WTC11 (cell line): ENCODE measurements around the gene PCSK2. TPM values are rescaled to one million over a fixed set of nuclear protein-coding genes. Genes with fewer than 3 reads are reported as not detected.
A peak's percentile ranks its signal among the peaks of the same experiment; 100 is the strongest.

Source experiments
- ATAC-seq: fragments of 200-7000 bp; cut with Tn5 transposase; 2 replicates; pipeline ENCODE4 v1.10.0; 2021; ENCODE audit warnings: mild to moderate bottlenecking, moderate library complexity
- CTCF ChIA-PET: fragments of 300-600 bp; sonication (Branson Sonifier 250); formaldehyde crosslinking; loops from one replicate; lab custom pipeline; 2021; ENCODE audit warnings: antibody characterized with exemption; lab: Charles Lee
- POLR2A ChIA-PET: fragments of 350-600 bp; sonication (Branson Sonifier 250); formaldehyde crosslinking; loops from one replicate; lab custom pipeline; 2021; ENCODE audit warnings: antibody characterized with exemption; lab: Charles Lee
- DNase-seq: peaks from one replicate; pipeline ENCODE4 v3.0.0; 2021; ENCODE audit warnings: low spot score
- H3K27ac Mint-ChIP-seq: 2 replicates; pipeline ENCODE4 v1.8.0; 2021; ENCODE audit warnings: mixed read lengths
- H3K27me3 Mint-ChIP-seq: 2 replicates; pipeline ENCODE4 v1.8.0; 2021; ENCODE audit warnings: low read depth, mild to moderate bottlenecking, moderate library complexity, mixed read lengths
- H3K36me3 Mint-ChIP-seq: 2 replicates; pipeline ENCODE4 v1.8.0; 2021; ENCODE audit warnings: mixed read lengths
- H3K4me1 Mint-ChIP-seq: 2 replicates; pipeline ENCODE4 v1.8.0; 2022; ENCODE audit warnings: mixed read lengths
- H3K4me3 Mint-ChIP-seq: 2 replicates; pipeline ENCODE4 v1.8.0; 2021; ENCODE audit warnings: mild to moderate bottlenecking, moderate library complexity, mixed read lengths
- H3K9me3 Mint-ChIP-seq: 2 replicates; pipeline ENCODE4 v1.8.0; 2021; ENCODE audit warnings: mixed read lengths
- FOXP1 ChIP-seq: sonication (generic); formaldehyde crosslinking; IDR thresholded peaks from 2 replicates; pipeline ENCODE4 v1.8.0; 2022; ENCODE audit warnings: missing genetic modification reagents, mild to moderate bottlenecking, moderate library complexity, borderline replicate concordance
- GRHL2 ChIP-seq: fragments of 250-450 bp; sonication (Bioruptor Pico); IDR thresholded peaks from 2 replicates; pipeline ENCODE4 v1.8.0; 2022; ENCODE audit warnings: mild to moderate bottlenecking, moderate library complexity; ENCODE audit not compliant: insufficient replicate concordance, severe bottlenecking
- JAZF1 ChIP-seq: fragments of 250-450 bp; sonication (Bioruptor Pico); IDR thresholded peaks from 2 replicates; pipeline ENCODE4 v1.9.0; 2021; ENCODE audit warnings: moderate library complexity, mild to moderate bottlenecking, inconsistent platforms
- KAT7 ChIP-seq: sonication (generic); formaldehyde crosslinking; IDR thresholded peaks from 2 replicates; pipeline ENCODE4 v1.8.1; 2023; ENCODE audit warnings: missing genetic modification reagents, mild to moderate bottlenecking, borderline replicate concordance
- RELA ChIP-seq: sonication (generic); formaldehyde crosslinking; IDR thresholded peaks from 2 replicates; pipeline ENCODE4 v1.8.1; 2022; ENCODE audit warnings: missing genetic modification reagents, mild to moderate bottlenecking, borderline replicate concordance
- SMAD4 ChIP-seq: sonication (generic); formaldehyde crosslinking; IDR thresholded peaks from 2 replicates; pipeline ENCODE4 v1.8.0; 2022; ENCODE audit warnings: mild to moderate bottlenecking, missing genetic modification reagents
- TCF7 ChIP-seq: sonication (generic); formaldehyde crosslinking; IDR thresholded peaks from 2 replicates; pipeline ENCODE4 v1.8.0; 2022; ENCODE audit warnings: mild to moderate bottlenecking, low read depth, missing genetic modification reagents, moderate library complexity
- ZNF138 ChIP-seq: sonication (generic); formaldehyde crosslinking; conservative IDR thresholded peaks from 2 replicates; pipeline ENCODE4 v1.8.1; 2022; ENCODE audit warnings: mild to moderate bottlenecking, moderate library complexity, missing genetic modification reagents
- ZNF317 ChIP-seq: sonication (generic); formaldehyde crosslinking; IDR thresholded peaks from 2 replicates; pipeline ENCODE4 v1.8.1; 2023; ENCODE audit warnings: low read depth, mild to moderate bottlenecking, moderate library complexity, missing genetic modification reagents, borderline replicate concordance
- ZNF396 ChIP-seq: fragments of 250-450 bp; sonication (Bioruptor Pico); IDR thresholded peaks from 2 replicates; pipeline ENCODE4 v1.8.0; 2021; ENCODE audit warnings: mild to moderate bottlenecking, moderate library complexity, borderline replicate concordance
- total RNA-seq: library from RNA; stranded (reverse); gene quantifications from 3 replicates; pipeline ENCODE4 v1.2.3, GENCODE V29; 2021
- TF ChIP-seq, protein P1 (sequence below): sonication (generic); formaldehyde crosslinking; IDR thresholded peaks from 2 replicates; pipeline ENCODE4 v1.8.1; 2023; ENCODE audit warnings: mild to moderate bottlenecking, missing genetic modification reagents, moderate library complexity
- TF ChIP-seq, protein P2 (sequence below): fragments of 250-450 bp; sonication (Bioruptor Pico); IDR thresholded peaks from 2 replicates; pipeline ENCODE4 v1.8.0; 2021; ENCODE audit warnings: mild to moderate bottlenecking
- TF ChIP-seq, protein P3 (sequence below): sonication (generic); formaldehyde crosslinking; conservative IDR thresholded peaks from 2 replicates; pipeline ENCODE4 v1.8.1; 2023; ENCODE audit warnings: mild to moderate bottlenecking, low read depth, missing genetic modification reagents, moderate library complexity
- TF ChIP-seq, protein P4 (sequence below): sonication (generic); formaldehyde crosslinking; IDR thresholded peaks from 2 replicates; pipeline ENCODE4 v1.8.0; 2023; ENCODE audit warnings: missing genetic modification reagents, mild to moderate bottlenecking, borderline replicate concordance
- TF ChIP-seq, protein P5 (sequence below): sonication (generic); formaldehyde crosslinking; IDR thresholded peaks from 2 replicates; pipeline ENCODE4 v1.8.0; 2022; ENCODE audit warnings: mild to moderate bottlenecking, missing genetic modification reagents

The PCSK2 gene
- total RNA-seq, 1 experiment from 2014 or later = 0.74 TPM

DNA sequence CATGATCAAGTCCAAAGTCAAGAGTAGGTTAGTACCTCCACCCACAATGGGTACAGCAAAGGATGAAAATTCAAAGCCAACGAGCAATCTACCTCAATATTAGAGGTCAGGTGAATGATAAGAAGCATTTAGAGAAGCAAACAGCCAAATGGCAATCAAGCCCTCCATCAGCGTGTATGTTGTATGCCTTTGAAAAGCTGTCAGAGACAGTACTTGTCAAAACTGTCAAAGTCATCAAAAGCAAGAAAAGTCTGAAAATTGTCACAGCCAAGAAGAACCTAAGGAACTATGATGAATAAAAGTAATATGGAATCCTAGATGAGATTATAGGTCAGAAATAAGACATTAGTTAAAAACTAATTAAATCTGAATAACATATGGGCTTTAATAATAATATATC is 99.3 kb downstream of the PCSK2 start (continued):
- no peak for TF ChIP-seq GRHL2

DNA sequence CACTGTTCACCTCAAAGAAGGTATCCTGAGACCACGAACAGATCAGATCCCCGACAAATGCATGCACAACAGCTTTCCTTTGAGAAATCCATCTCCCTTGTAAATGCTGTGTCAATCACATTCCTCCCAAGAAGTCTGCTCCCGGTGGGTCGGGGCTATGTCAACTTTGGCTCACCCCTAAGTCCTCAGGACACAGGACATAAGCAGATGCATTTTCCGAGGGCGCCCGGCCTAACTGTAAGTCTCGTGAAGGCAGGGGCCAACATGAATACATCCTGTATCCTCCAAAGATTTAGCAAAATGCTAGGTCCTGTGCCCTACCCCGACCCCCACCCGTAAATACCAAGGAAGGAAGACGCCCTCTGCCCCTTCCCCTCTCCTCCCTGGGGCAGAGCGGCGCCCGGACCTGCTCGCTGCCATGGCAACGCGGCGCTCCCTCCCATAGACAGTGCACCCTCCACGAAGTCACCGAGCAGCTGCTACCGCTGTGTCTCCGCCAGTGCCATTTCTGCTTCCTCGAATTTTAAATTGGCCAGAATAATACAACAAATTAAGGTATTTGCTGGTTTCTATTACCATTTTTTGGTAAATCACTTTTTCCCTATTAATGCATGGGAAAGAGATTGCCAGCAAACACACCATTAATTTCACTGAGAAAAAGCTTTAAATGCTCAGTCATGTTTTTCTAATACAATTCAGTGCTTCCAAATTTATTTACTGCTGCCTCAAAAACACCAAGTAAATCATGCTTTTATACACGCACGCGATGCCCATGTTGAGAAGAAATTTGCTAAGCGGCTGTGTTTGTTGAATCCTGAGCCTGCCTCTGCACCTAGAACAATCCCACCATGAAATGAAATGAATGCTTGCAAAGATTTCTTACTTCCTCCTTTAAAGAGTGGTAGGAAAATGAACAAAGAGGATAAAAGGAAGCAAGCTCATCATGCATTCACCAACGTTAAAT is 100.6 kb downstream of the PCSK2 start:
- ChIA-PET CTCF (interaction anchor here (1.1 kb wide), 1 partner anchor 111 kb away, joined by 3 read pairs; no protein-coding TSS in a partner anchor), POLR2A (no interaction called here)
- Mint-ChIP-seq H3K36me3 (no peaks in the 10 kb centered on the region), H3K27me3 (no peaks in the 10 kb centered on the region), H3K4me1 (peaks cover 9% of the 10 kb centered on the region), H3K4me3 (peak overlapping the region; percentile 43), H3K9me3 (no peaks in the 10 kb centered on the region), H3K27ac (no peak overlapping the region)
- DNase-seq (peak; percentile 29), ATAC-seq (peak; percentile 84)
- TF ChIP-seq ZNF317 (CRISPR knock-in tag) = no peak
- TF ChIP-seq, protein P1, sequence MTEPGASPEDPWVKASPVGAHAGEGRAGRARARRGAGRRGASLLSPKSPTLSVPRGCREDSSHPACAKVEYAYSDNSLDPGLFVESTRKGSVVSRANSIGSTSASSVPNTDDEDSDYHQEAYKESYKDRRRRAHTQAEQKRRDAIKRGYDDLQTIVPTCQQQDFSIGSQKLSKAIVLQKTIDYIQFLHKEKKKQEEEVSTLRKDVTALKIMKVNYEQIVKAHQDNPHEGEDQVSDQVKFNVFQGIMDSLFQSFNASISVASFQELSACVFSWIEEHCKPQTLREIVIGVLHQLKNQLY (CRISPR knock-in tag) = no peak
- TF ChIP-seq SMAD4 (CRISPR knock-in tag) = no peak
- TF ChIP-seq ZNF138 (CRISPR knock-in tag) = no peak
- TF ChIP-seq JAZF1 (CRISPR knock-in tag) = no peak
- TF ChIP-seq, protein P2, sequence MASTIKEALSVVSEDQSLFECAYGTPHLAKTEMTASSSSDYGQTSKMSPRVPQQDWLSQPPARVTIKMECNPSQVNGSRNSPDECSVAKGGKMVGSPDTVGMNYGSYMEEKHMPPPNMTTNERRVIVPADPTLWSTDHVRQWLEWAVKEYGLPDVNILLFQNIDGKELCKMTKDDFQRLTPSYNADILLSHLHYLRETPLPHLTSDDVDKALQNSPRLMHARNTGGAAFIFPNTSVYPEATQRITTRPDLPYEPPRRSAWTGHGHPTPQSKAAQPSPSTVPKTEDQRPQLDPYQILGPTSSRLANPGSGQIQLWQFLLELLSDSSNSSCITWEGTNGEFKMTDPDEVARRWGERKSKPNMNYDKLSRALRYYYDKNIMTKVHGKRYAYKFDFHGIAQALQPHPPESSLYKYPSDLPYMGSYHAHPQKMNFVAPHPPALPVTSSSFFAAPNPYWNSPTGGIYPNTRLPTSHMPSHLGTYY = no peak
- no peak for TF ChIP-seq ZNF396 (CRISPR knock-in tag)
- no peak for TF ChIP-seq RELA (CRISPR knock-in tag)
- TF ChIP-seq, protein P3, sequence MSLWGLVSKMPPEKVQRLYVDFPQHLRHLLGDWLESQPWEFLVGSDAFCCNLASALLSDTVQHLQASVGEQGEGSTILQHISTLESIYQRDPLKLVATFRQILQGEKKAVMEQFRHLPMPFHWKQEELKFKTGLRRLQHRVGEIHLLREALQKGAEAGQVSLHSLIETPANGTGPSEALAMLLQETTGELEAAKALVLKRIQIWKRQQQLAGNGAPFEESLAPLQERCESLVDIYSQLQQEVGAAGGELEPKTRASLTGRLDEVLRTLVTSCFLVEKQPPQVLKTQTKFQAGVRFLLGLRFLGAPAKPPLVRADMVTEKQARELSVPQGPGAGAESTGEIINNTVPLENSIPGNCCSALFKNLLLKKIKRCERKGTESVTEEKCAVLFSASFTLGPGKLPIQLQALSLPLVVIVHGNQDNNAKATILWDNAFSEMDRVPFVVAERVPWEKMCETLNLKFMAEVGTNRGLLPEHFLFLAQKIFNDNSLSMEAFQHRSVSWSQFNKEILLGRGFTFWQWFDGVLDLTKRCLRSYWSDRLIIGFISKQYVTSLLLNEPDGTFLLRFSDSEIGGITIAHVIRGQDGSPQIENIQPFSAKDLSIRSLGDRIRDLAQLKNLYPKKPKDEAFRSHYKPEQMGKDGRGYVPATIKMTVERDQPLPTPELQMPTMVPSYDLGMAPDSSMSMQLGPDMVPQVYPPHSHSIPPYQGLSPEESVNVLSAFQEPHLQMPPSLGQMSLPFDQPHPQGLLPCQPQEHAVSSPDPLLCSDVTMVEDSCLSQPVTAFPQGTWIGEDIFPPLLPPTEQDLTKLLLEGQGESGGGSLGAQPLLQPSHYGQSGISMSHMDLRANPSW (CRISPR knock-in tag) = no peak
- TF ChIP-seq FOXP1 (CRISPR knock-in tag) = no peak
- TF ChIP-seq, protein P4, sequence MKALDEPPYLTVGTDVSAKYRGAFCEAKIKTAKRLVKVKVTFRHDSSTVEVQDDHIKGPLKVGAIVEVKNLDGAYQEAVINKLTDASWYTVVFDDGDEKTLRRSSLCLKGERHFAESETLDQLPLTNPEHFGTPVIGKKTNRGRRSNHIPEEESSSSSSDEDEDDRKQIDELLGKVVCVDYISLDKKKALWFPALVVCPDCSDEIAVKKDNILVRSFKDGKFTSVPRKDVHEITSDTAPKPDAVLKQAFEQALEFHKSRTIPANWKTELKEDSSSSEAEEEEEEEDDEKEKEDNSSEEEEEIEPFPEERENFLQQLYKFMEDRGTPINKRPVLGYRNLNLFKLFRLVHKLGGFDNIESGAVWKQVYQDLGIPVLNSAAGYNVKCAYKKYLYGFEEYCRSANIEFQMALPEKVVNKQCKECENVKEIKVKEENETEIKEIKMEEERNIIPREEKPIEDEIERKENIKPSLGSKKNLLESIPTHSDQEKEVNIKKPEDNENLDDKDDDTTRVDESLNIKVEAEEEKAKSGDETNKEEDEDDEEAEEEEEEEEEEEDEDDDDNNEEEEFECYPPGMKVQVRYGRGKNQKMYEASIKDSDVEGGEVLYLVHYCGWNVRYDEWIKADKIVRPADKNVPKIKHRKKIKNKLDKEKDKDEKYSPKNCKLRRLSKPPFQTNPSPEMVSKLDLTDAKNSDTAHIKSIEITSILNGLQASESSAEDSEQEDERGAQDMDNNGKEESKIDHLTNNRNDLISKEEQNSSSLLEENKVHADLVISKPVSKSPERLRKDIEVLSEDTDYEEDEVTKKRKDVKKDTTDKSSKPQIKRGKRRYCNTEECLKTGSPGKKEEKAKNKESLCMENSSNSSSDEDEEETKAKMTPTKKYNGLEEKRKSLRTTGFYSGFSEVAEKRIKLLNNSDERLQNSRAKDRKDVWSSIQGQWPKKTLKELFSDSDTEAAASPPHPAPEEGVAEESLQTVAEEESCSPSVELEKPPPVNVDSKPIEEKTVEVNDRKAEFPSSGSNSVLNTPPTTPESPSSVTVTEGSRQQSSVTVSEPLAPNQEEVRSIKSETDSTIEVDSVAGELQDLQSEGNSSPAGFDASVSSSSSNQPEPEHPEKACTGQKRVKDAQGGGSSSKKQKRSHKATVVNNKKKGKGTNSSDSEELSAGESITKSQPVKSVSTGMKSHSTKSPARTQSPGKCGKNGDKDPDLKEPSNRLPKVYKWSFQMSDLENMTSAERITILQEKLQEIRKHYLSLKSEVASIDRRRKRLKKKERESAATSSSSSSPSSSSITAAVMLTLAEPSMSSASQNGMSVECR = no peak
- TF ChIP-seq, protein P5, sequence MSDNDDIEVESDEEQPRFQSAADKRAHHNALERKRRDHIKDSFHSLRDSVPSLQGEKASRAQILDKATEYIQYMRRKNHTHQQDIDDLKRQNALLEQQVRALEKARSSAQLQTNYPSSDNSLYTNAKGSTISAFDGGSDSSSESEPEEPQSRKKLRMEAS (CRISPR knock-in tag) = no peak
- TF ChIP-seq KAT7 (CRISPR knock-in tag) = no peak
- TF ChIP-seq TCF7 (CRISPR knock-in tag) = no peak
